Glomerular visceral epithelial cell (primary cell): ENCODE data around the gene EIF4E1B.

Source experiments
- DNase-seq: peaks from one replicate; pipeline ENCODE4 v3.0.0-alpha.2; 2016; ENCODE audit errors: extremely low spot score

Gene EIF4E1B

GRCh38 chr5:176626876-176627236 is 3.6 kb upstream of the EIF4E1B start:
- no peak for DNase-seq

DNA sequence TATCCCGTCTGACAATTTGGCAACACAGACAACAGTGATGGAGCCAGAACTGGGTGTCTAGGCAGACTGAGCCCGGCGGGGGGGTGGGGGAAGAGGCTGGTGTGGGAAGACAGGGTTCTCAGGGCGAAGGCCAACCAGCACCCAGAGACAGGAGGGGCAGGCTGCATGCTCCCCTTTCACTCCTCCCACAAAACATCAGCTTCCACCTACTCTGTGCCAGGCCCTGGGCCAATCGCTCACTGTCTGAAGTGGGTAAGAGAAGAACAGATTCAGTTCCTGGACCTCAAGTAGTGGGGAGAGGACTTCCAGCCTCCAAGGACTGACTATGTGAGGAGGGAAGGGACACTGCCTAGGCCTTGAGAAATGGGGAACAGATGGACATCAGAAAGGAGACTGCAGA is 2.9 kb upstream of the EIF4E1B start:
- DNase-seq: no peak

- no peak for DNase-seq
Measured at GRCh38 chr5:176628406-176629228, 1.9 kb upstream of the EIF4E1B start.

DNA sequence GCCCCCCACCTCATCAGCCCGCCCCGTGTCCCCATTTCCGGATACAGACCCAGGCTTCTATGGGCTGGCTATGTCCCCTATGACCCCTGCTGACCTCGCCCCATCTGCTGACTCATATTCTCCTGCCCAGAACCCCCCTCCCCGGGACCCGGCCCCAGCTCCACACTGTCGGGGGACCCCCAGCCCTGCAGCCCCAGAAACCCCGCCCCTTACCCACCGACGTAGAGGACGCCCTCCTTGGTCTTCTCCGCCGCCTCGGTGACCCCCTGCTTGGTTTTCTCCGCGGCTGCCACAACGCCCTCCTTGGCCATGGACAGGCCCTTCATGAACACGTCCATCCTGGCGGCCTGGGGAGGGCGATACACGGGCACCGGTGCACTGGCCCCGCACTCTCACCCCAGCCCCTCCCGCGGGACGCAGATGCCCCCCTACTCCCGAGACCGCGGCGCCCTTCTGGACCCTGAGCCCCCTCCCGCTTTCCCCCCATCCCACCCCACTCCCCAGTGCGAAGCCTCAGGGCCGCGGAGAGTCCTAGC is 1.1 kb upstream of the EIF4E1B start:
- no peak for DNase-seq

GRCh38 chr5:176630681-176631222 is 277 bp downstream of the EIF4E1B start:
- no peak for DNase-seq

- DNase-seq: no peak
Measured at GRCh38 chr5:176631383-176632200, 1.1 kb downstream of the EIF4E1B start.

GRCh38 chr5:176632745-176633144 is 2.3 kb downstream of the EIF4E1B start:
- DNase-seq: no peak

DNA sequence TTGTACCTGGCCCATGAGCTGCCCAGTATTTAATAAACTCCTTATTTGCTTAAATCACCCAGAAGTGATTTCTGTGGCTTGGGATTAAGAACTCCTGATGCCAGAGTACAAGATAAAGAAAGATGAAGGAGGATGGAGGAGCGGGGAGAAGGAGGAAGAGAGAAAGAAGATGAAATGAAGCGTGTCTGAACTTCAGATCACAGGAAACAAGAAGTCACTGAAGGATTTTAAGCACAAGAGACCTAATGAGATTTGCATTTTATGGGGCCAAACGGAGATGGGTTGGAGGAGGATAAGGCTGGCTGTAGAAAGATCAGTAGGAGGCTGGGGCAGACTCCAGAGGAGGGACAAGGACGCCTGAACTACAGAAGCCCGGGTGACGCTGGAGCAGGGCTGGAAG is 3.1 kb downstream of the EIF4E1B start:
- no peak for DNase-seq

DNA sequence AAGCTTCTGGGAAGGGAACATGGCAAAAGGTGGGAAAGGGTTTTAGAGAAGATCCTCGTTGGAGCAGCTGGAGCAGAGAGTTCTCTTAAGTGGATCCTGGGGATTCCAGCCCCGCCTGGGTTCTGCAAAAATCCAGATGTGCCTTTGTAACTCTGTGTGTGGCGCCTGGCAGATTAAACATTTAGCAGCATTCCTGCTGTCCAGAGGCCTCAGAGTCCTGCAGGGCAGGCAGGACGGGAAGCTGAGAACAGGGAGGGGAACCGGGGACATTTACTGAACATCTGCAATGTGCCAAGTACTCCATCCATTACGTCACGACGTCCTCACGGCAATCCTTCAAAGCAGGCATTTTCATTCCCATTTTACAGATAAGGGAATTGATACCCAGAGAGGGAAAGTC is 6.0 kb downstream of the EIF4E1B start:
- no peak for DNase-seq

DNA sequence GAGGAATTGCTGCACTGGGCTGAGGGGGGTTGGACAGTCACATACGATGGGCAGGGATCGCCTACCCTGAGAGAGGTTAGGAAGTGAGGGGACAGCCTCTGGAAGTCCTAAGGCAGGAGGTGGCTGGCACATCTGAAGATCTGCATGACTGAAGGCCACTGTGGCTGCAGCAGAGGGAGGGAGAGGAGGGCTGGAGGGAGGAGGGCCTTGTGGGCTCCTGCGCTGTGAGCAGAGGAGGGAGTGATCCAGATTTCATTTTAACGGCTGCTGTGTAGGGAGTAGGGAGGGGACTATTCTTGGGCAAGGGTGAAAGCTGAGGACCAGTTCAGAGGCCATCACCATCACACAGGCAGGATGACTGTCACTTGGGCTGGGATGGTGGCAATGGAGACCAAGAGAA is 7.1 kb downstream of the EIF4E1B start:
- no peak for DNase-seq

DNA sequence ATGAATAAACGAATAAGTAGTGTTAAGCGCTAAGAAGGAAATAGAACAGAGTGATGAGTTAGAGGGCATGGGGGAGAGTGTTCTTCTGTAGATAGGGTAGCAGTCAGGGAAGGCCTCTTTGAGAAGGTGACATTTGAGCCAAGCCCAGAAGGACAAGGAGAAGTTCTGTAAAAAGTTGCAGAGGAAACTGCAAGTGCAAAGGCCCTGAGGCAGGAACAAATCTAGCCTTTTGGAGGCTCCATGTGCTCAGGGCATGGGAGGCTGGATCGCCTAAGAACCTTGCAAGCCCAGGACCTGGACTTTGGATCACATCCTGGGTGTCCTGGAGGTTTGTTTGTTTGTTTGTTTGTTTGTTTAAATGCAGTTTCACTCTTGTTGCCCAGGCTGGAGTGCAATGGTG is 8.0 kb downstream of the EIF4E1B start:
- no peak for DNase-seq

- DNase-seq: no peak
Measured at GRCh38 chr5:176639208-176639607, 8.7 kb downstream of the EIF4E1B start.

DNA sequence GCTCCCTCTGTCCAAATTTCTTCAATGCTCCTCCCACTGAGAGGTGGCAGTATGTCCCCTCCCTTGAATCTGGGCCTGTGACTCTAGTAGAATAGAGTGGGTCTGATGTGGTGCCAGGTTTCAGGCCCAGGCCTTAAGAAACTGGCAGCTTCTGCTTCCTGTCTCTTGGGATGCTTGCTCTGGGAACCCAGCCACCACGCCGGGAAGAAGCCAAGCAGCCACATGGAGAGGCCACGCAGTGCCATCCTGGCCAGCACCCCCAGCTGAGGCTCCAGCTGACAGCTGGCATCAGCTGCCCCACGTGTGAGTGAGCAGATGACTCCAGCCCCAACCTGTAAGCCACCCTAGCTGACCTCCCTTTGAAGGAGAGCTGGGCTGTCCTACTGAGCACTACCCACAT is 9.5 kb downstream of the EIF4E1B start:
- no peak for DNase-seq

GRCh38 chr5:176640616-176641015 is 10.1 kb downstream of the EIF4E1B start:
- no peak for DNase-seq

GRCh38 chr5:176642675-176643490 is 12.4 kb downstream of the EIF4E1B start:
- no peak for DNase-seq

- DNase-seq: no peak
Measured at GRCh38 chr5:176643491-176644219, 13.2 kb downstream of the EIF4E1B start.

- DNase-seq: no peak
Measured at GRCh38 chr5:176644294-176644693, 13.8 kb downstream of the EIF4E1B start.

DNA sequence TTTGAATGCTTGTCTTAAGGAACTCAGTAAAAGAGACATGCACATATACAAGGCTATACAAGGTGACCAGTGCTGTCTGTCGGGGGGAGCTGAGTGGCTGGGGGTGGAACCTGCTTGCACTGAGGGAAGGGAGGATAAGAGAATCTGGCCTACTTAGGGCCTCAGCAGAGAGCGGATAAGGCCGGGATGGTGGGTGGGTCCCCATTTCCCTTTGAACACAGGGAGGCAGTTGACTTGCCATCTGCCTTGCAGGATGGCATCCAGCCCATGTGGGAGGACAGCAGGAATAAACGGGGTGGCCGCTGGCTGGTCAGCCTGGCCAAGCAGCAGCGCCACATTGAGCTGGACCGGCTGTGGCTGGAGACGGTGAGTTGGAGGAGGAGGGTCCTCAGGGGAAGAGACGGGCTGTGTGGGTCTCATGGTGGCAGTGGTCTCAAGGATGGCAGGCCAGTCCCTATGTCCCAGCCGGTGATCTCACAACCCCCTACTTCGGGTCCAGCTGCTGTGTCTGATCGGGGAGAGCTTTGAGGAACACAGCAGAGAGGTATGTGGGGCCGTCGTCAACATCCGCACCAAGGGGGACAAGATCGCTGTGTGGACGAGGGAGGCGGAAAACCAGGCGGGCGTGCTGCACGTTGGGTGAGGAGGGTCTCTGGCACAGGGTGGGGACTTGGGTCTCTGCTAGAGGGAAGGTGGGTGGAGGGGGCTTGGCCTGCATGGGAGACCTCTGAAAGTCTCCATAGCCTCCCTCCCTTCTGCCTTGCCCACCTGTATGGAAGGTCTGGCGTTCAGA is 14.6 kb downstream of the EIF4E1B start:
- DNase-seq: no peak

- DNase-seq: no peak
Measured at GRCh38 chr5:176646049-176646706, 15.7 kb downstream of the EIF4E1B start.

- DNase-seq: no peak
Measured at GRCh38 chr5:176646707-176647029, 16.2 kb downstream of the EIF4E1B start.
